SK-N-SH (cell line): ENCODE data around the gene CD36. TPM values are rescaled to one million over a fixed set of nuclear protein-coding genes. Genes with fewer than 3 reads are reported as not detected.

ENCODE experiments used
- CTCF ChIA-PET: fragments of 300-600, 350-600 bp; formaldehyde crosslinking; extraction: SDS; loops from one replicate; lab custom pipeline; 2021; lab: Yijun Ruan, JAX
- POLR2A ChIA-PET: fragments of 350-600 bp; sonication (Branson Sonifier 250); formaldehyde crosslinking; extraction: SDS; loops from one replicate; lab custom pipeline; 2020; ENCODE audit warnings: antibody characterized with exemption, inconsistent platforms; lab: Yijun Ruan, JAX
- DNase-seq: peaks from one replicate; pipeline ENCODE4 v3.0.0; 2012
- H2AFZ ChIP-seq: fragments of 200-600 bp; sonication (generic); 2 replicates; pipeline ENCODE4 v1.8.1; 2016; ENCODE audit warnings: antibody characterized with exemption, mild to moderate bottlenecking, low read depth
- H3F3A ChIP-seq: fragments of 200-600 bp; sonication (generic); replicated peaks from 2 replicates; pipeline ENCODE3; 2016; ENCODE audit warnings: antibody characterized with exemption, mild to moderate bottlenecking; ENCODE audit not compliant: insufficient read depth
- H3K27ac ChIP-seq, 2 experiments: fragments of 200-500 bp in 1 of 2; fragments of 200-600 bp in 1 of 2; sonication (Bioruptor generic) in 1 of 2; sonication (generic), shearing (Covaris generic) in 1 of 2; 2 replicates each; pipeline versions ENCODE4 v1.5.1 to v1.6.1; 2014 to 2016; ENCODE audit warnings: low read depth in 2 of 2, inconsistent platforms in 1 of 2, low read length in 1 of 2, mild to moderate bottlenecking in 1 of 2, mixed read lengths in 1 of 2
- H3K27me3 ChIP-seq: fragments of 200-600 bp; sonication (generic), shearing (Covaris generic); 2 replicates; pipeline ENCODE4 v1.6.1; 2016; ENCODE audit warnings: mixed run types; ENCODE audit not compliant: insufficient read depth
- H3K36me3 ChIP-seq, 2 experiments: fragments of 200-500 bp in 1 of 2; fragments of 200-600 bp in 1 of 2; sonication (Bioruptor generic) in 1 of 2; sonication (generic) in 1 of 2; replicated peaks in 1 of 2; 2 replicates each; pipeline versions ENCODE3 to v1.5.1; 2014 to 2016; ENCODE audit warnings: low read length in 1 of 2, mild to moderate bottlenecking in 1 of 2; ENCODE audit not compliant: insufficient read depth in 2 of 2, control insufficient read depth in 1 of 2
- H3K4me1 ChIP-seq, 2 experiments: fragments of 200-500 bp in 1 of 2; fragments of 200-600 bp in 1 of 2; sonication (Bioruptor generic) in 1 of 2; sonication (generic), shearing (Covaris generic) in 1 of 2; 2 replicates each; pipeline versions ENCODE4 v1.5.1 to v1.6.1; 2014 to 2016; ENCODE audit warnings: low read depth in 1 of 2, low read length in 1 of 2, mixed run types in 1 of 2; ENCODE audit not compliant: insufficient read depth in 2 of 2, control insufficient read depth in 1 of 2
- H3K4me2 ChIP-seq: fragments of 200-600 bp; sonication (generic), shearing (Covaris generic); 2 replicates; pipeline ENCODE4 v1.6.1; 2017; ENCODE audit warnings: mixed run types
- H3K4me3 ChIP-seq, 2 experiments: fragments of 200-500 bp in 1 of 2; fragments of 200-600 bp in 1 of 2; sonication (Bioruptor generic) in 1 of 2; sonication (generic), shearing (Covaris generic) in 1 of 2; 2 replicates each; pipeline versions ENCODE4 v1.5.1 to v1.8.1; 2014 to 2016; ENCODE audit warnings: low read depth in 2 of 2, inconsistent platforms in 1 of 2, low read length in 1 of 2, mild to moderate bottlenecking in 1 of 2, mixed read lengths in 1 of 2, moderate library complexity in 1 of 2
- H3K79me2 ChIP-seq: fragments of 200-600 bp; sonication (generic); 2 replicates; pipeline ENCODE4 v1.8.1; 2017; ENCODE audit warnings: mild to moderate bottlenecking; ENCODE audit not compliant: insufficient read depth
- H3K9ac ChIP-seq: fragments of 200-600 bp; sonication (generic); 2 replicates; pipeline ENCODE4 v1.6.1; 2017; ENCODE audit warnings: mixed run types
- H3K9me2 ChIP-seq: fragments of 200-600 bp; sonication (generic); 2 replicates; pipeline ENCODE4 v1.6.1; 2017; ENCODE audit warnings: mixed run types
- H3K9me3 ChIP-seq: fragments of 200-600 bp; sonication (generic); 2 replicates; pipeline ENCODE4 v1.6.1; 2017; ENCODE audit warnings: mixed run types, mild to moderate bottlenecking, moderate library complexity
- H4K20me1 ChIP-seq: fragments of 200-600 bp; sonication (generic); 2 replicates; pipeline ENCODE4 v1.6.1; 2017; ENCODE audit warnings: mild to moderate bottlenecking, mixed run types; ENCODE audit not compliant: insufficient read depth
- CHD2 ChIP-seq: fragments of 150-350 bp; IDR thresholded peaks from 2 replicates; pipeline ENCODE4 v1.6.1; 2018; ENCODE audit warnings: low read length; ENCODE audit not compliant: partially characterized antibody
- EP300 ChIP-seq, 2 experiments: IDR thresholded peaks; 2 replicates each; pipeline versions ENCODE4 v1.4.0 to v1.6.1; 2012; ENCODE audit warnings: borderline replicate concordance in 1 of 2, low read depth in 1 of 2, low read length in 1 of 2
- EZH2phosphoT487 ChIP-seq: fragments of 200-600 bp; sonication (generic); IDR thresholded peaks from 2 replicates; pipeline ENCODE4 v1.6.1; 2017; ENCODE audit warnings: low read depth, mixed run types, mild to moderate bottlenecking, antibody characterized with exemption, moderate library complexity, borderline replicate concordance
- FOSL2 ChIP-seq: IDR thresholded peaks from 2 replicates; pipeline ENCODE4 v1.4.0; 2012; ENCODE audit warnings: low read depth, mild to moderate bottlenecking, moderate library complexity, borderline replicate concordance
- GATA2 ChIP-seq: sonication (generic); formaldehyde crosslinking; IDR thresholded peaks from 2 replicates; pipeline ENCODE4 v1.5.0; 2020; ENCODE audit warnings: mild to moderate bottlenecking, missing genetic modification reagents
- MAX ChIP-seq: IDR thresholded peaks from 2 replicates; pipeline ENCODE4 v1.4.0; 2012; ENCODE audit warnings: low read depth
- MEF2A ChIP-seq: IDR thresholded peaks from 2 replicates; pipeline ENCODE4 v1.4.0; 2012; ENCODE audit warnings: low read depth, borderline replicate concordance
- NFIC ChIP-seq: IDR thresholded peaks from 2 replicates; pipeline ENCODE4 v1.4.0; 2012; ENCODE audit warnings: borderline replicate concordance
- NRF1 ChIP-seq: IDR thresholded peaks from 2 replicates; pipeline ENCODE4 v1.6.1; 2012; ENCODE audit warnings: low read depth, mild to moderate bottlenecking, low read length
- POLR2AphosphoS5 ChIP-seq: IDR thresholded peaks from 2 replicates; pipeline ENCODE4 v1.6.1; 2012; ENCODE audit warnings: low read depth, low read length
- RAD21 ChIP-seq: IDR thresholded peaks from 2 replicates; pipeline ENCODE4 v1.6.1; 2012; ENCODE audit warnings: mild to moderate bottlenecking, low read length
- RXRA ChIP-seq: IDR thresholded peaks from 2 replicates; pipeline ENCODE4 v1.4.0; 2012; ENCODE audit warnings: low read depth, mild to moderate bottlenecking, borderline replicate concordance
- SIN3A ChIP-seq: IDR thresholded peaks from 2 replicates; pipeline ENCODE4 v1.6.1; 2012; ENCODE audit warnings: low read depth, mild to moderate bottlenecking, low read length, moderate library complexity, borderline replicate concordance
- TCF12 ChIP-seq: IDR thresholded peaks from 2 replicates; pipeline ENCODE4 v1.4.0; 2012
- TEAD4 ChIP-seq: IDR thresholded peaks from 2 replicates; pipeline ENCODE4 v1.4.0; 2012; ENCODE audit warnings: mild to moderate bottlenecking, borderline replicate concordance; ENCODE audit not compliant: insufficient read depth
- YY1 ChIP-seq: IDR thresholded peaks from 2 replicates; pipeline ENCODE4 v1.4.0; 2012; ENCODE audit warnings: low read depth, mild to moderate bottlenecking
- WGBS: methylation state at CpG from one replicate; pipeline ENCODE4 v1.1.6; 2017; ENCODE audit warnings: low lambda C conversion rate; 5-methylcytosine and 5-hydroxymethylcytosine counted together
- polyA plus RNA-seq, 3 experiments: library from polyadenylated mRNA; depleted of rRNA; stranded (reverse); fragments of >200 nt; gene quantifications; 2 replicates each; pipeline ENCODE4 v1.2.3, GENCODE V29; 2012
- TF ChIP-seq, protein P1 (sequence below): fragments of 200-600 bp; sonication (generic); IDR thresholded peaks from 2 replicates; pipeline ENCODE4 v1.6.1; 2017; ENCODE audit warnings: antibody characterized with exemption, mild to moderate bottlenecking, moderate library complexity
- TF ChIP-seq, protein P2 (sequence below): IDR thresholded peaks from 2 replicates; pipeline ENCODE4 v1.6.1; 2012; ENCODE audit warnings: mild to moderate bottlenecking, low read depth, low read length, moderate library complexity

The CD36 gene
- polyA plus RNA-seq, 1 of the 3 experiments (the other 2 are of a cell fraction) = 0.10 TPM

DNA sequence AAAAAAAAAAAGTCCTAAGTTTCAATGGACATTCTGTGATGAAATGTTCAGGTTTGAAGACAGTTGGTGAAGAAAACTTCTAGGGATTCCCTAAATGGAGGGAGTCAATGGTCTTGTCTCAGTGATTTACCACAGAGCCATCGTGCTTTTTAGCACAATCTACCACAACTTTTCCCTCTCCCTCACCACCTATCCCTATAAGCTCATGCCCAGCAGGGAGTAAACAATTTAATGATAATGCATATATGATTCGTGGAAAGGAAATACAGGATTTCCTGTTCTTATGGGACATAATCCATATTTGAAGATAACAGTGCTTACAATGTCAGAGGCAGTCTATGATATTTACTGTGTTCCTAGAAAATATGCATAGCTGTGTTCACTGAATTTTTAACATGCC, 38.4 kb upstream of the CD36 start:
- no peak for DNase-seq
- no peaks in the 10 kb centered on the region for H3F3A ChIP-seq
- H3K79me2 ChIP-seq = no peaks in the 10 kb centered on the region
- no peak overlapping the region for H3K9ac ChIP-seq
- H3K27me3 ChIP-seq = no peaks in the 10 kb centered on the region
- H3K4me3 ChIP-seq = no peak overlapping the region
- H3K27ac ChIP-seq = no peak overlapping the region
- 65% methylated on average over 2 of the region's 2 CpGs for WGBS
- no peak overlapping the region for H3K4me2 ChIP-seq
- no peaks in the 10 kb centered on the region for H3K9me2 ChIP-seq
- no peaks in the 10 kb centered on the region for H4K20me1 ChIP-seq
- ChIA-PET POLR2A (no interaction called here), CTCF (interaction anchor here (0.8 to 1.5 kb wide), 3 partner anchors 11 to 128 kb away, joined by 3 read pairs; no protein-coding TSS in a partner anchor)
- H3K9me3 ChIP-seq = no peaks in the 10 kb centered on the region
- TF ChIP-seq FOSL2 (no peak), POLR2AphosphoS5 (no peak), NRF1 (no peak), GATA2 (CRISPR knock-in tag) (no peak), TEAD4 (no peak), EZH2phosphoT487 (no peak), TCF12 (no peak), NFIC (no peak), EP300 (IDR thresholded peaks at IDR 0.05; ENCODE audit: borderline replicate concordance in 1 of 2, low read depth in 1 of 2, low read length in 1 of 2) (no peak), CHD2 (no peak), MEF2A (no peak)
- TF ChIP-seq, protein P1, sequence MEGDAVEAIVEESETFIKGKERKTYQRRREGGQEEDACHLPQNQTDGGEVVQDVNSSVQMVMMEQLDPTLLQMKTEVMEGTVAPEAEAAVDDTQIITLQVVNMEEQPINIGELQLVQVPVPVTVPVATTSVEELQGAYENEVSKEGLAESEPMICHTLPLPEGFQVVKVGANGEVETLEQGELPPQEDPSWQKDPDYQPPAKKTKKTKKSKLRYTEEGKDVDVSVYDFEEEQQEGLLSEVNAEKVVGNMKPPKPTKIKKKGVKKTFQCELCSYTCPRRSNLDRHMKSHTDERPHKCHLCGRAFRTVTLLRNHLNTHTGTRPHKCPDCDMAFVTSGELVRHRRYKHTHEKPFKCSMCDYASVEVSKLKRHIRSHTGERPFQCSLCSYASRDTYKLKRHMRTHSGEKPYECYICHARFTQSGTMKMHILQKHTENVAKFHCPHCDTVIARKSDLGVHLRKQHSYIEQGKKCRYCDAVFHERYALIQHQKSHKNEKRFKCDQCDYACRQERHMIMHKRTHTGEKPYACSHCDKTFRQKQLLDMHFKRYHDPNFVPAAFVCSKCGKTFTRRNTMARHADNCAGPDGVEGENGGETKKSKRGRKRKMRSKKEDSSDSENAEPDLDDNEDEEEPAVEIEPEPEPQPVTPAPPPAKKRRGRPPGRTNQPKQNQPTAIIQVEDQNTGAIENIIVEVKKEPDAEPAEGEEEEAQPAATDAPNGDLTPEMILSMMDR = no peak
- TF ChIP-seq, protein P2, sequence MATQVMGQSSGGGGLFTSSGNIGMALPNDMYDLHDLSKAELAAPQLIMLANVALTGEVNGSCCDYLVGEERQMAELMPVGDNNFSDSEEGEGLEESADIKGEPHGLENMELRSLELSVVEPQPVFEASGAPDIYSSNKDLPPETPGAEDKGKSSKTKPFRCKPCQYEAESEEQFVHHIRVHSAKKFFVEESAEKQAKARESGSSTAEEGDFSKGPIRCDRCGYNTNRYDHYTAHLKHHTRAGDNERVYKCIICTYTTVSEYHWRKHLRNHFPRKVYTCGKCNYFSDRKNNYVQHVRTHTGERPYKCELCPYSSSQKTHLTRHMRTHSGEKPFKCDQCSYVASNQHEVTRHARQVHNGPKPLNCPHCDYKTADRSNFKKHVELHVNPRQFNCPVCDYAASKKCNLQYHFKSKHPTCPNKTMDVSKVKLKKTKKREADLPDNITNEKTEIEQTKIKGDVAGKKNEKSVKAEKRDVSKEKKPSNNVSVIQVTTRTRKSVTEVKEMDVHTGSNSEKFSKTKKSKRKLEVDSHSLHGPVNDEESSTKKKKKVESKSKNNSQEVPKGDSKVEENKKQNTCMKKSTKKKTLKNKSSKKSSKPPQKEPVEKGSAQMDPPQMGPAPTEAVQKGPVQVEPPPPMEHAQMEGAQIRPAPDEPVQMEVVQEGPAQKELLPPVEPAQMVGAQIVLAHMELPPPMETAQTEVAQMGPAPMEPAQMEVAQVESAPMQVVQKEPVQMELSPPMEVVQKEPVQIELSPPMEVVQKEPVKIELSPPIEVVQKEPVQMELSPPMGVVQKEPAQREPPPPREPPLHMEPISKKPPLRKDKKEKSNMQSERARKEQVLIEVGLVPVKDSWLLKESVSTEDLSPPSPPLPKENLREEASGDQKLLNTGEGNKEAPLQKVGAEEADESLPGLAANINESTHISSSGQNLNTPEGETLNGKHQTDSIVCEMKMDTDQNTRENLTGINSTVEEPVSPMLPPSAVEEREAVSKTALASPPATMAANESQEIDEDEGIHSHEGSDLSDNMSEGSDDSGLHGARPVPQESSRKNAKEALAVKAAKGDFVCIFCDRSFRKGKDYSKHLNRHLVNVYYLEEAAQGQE = no peak
- no peaks in the 10 kb centered on the region; a peak in 1 of 4 replicates for H3K4me1 ChIP-seq
- H3K36me3 ChIP-seq = no peaks in the 10 kb centered on the region
- no peak overlapping the region for H2AFZ ChIP-seq

DNA sequence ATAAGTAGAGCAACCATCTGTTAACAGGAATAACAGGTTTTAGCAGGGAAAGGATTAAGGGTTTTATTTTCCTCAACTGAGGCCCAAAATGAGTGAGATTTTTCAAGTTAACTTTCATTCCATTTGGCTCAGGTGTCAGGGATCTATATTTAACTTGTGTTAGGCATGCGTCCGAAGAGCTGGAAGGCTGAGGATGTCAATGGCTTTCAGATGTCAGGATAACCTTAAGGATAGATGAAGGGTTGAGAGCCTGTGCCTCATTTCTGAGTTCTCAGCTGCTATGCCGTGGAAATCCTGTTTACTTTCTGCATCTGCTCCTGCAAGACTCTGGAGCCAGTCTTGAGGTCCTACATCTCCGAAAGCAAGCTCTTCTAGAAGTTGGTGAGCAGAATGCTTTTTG, 36.4 kb upstream of the CD36 start:
- H3K36me3 ChIP-seq = no peaks in the 10 kb centered on the region
- 86% methylated on average over 4 of the region's 4 CpGs for WGBS
- H3K27me3 ChIP-seq = no peaks in the 10 kb centered on the region
- no peaks in the 10 kb centered on the region; a peak in 1 of 4 replicates for H3K4me1 ChIP-seq
- H4K20me1 ChIP-seq = no peaks in the 10 kb centered on the region
- H3K9me3 ChIP-seq = no peaks in the 10 kb centered on the region
- H3F3A ChIP-seq = no peaks in the 10 kb centered on the region
- no peak overlapping the region for H3K4me3 ChIP-seq
- no peak overlapping the region for H3K27ac ChIP-seq
- POLR2A ChIA-PET = no interaction called here
- DNase-seq = no peak
- H3K79me2 ChIP-seq = no peaks in the 10 kb centered on the region
- H3K9me2 ChIP-seq = no peaks in the 10 kb centered on the region
- H3K4me2 ChIP-seq = no peak overlapping the region
- no peak overlapping the region for H3K9ac ChIP-seq
- CTCF ChIA-PET = no interaction called here
- H2AFZ ChIP-seq = no peak overlapping the region
- TF ChIP-seq YY1 = no peak
- TF ChIP-seq SIN3A = no peak
- TF ChIP-seq, protein P1 = no peak
- TF ChIP-seq RAD21 = no peak
- TF ChIP-seq TEAD4 = no peak
- TF ChIP-seq MAX = no peak
- TF ChIP-seq NRF1 = no peak
- TF ChIP-seq RXRA = no peak
- TF ChIP-seq POLR2AphosphoS5 = no peak
